SK-N-SH (cell line): ENCODE measurements around the gene NCAM2.

Source experiments
- CTCF ChIP-seq: fragments of 200-600 bp; sonication (generic); IDR thresholded peaks from 2 replicates; pipeline ENCODE4 v1.6.1; 2017; ENCODE audit warnings: antibody characterized with exemption, mild to moderate bottlenecking, moderate library complexity
- EP300 ChIP-seq, 2 experiments: IDR thresholded peaks; 2 replicates each; pipeline versions ENCODE4 v1.4.0 to v1.6.1; 2012; ENCODE audit warnings: borderline replicate concordance in 1 of 2, low read depth in 1 of 2, low read length in 1 of 2
- EZH2phosphoT487 ChIP-seq: fragments of 200-600 bp; sonication (generic); IDR thresholded peaks from 2 replicates; pipeline ENCODE4 v1.6.1; 2017; ENCODE audit warnings: low read depth, mixed run types, mild to moderate bottlenecking, antibody characterized with exemption, moderate library complexity, borderline replicate concordance
- FOXM1 ChIP-seq: IDR thresholded peaks from 2 replicates; pipeline ENCODE4 v1.4.0; 2012; ENCODE audit warnings: low read depth, mild to moderate bottlenecking
- GATA2 ChIP-seq: sonication (generic); formaldehyde crosslinking; IDR thresholded peaks from 2 replicates; pipeline ENCODE4 v1.5.0; 2020; ENCODE audit warnings: mild to moderate bottlenecking, missing genetic modification reagents

- TF ChIP-seq EP300 (IDR thresholded peaks at IDR 0.05; ENCODE audit: borderline replicate concordance in 1 of 2, low read depth in 1 of 2, low read length in 1 of 2) (no peak), EZH2phosphoT487 (no peak), CTCF (no peak), GATA2 (CRISPR knock-in tag) (no peak), FOXM1 (no peak)
Measured at GRCh38 chr21:21341041-21341440, 342.8 kb downstream of the NCAM2 start.
